ENCODE data around the gene ARID4B. TPM values are rescaled to one million over a fixed set of nuclear protein-coding genes. Genes with fewer than 3 reads are reported as not detected.

Gene ARID4B
- total and polyA plus RNA-seq, 2 donors from 2014 or later = 6.6 to 50.3 TPM

GRCh38 chr1:235138821-235139220 is 189.2 kb downstream of the ARID4B start:
- Histone ChIP-seq H3K4me3 (ENCODE audit: low read length in 3 of 3) (no peak overlapping the region), H3K9me3 (ENCODE audit: control insufficient read depth in 2 of 3, insufficient read depth in 1 of 3, low read length in 3 of 3) (no peaks in the 10 kb centered on the region), H3K27ac (ENCODE audit: low read depth in 2 of 2, low read length in 2 of 2) (no peak overlapping the region), H3K9ac (ENCODE audit: low read length in 3 of 3) (no peak overlapping the region), H3K36me3 (ENCODE audit: control insufficient read depth in 2 of 3, insufficient read depth in 3 of 3, low read length in 3 of 3) (peaks cover 13 to 35% (median 31%) of the 10 kb centered on the region in 3 donors), H3K27me3 (ENCODE audit: control insufficient read depth, insufficient read depth, low read length) (no peaks in the 10 kb centered on the region), H3K4me1 (ENCODE audit: control insufficient read depth in 2 of 3, insufficient read depth in 2 of 3, low read depth in 1 of 3, low read length in 3 of 3) (no peaks in the 10 kb centered on the region)
- FAIRE-seq = no peak
- intact Hi-C loops (cut with DNase I) = no loop called here
- TF ChIP-seq CTCF (IDR thresholded peaks at IDR 0.05; ENCODE audit: borderline replicate concordance, extremely low read depth, insufficient read depth) = no peak
- DNase-seq = peak in 1 of 5 donors; percentile 6

GRCh38 chr1:235136111-235136510 is 191.9 kb downstream of the ARID4B start:
- no peaks in the 10 kb centered on the region for H3K27me3 ChIP-seq (ENCODE audit: control insufficient read depth, insufficient read depth, low read length)
- FAIRE-seq (no peak), DNase-seq (peak in 1 of 5 donors; percentile 3)
- H3K9ac ChIP-seq (ENCODE audit: low read length in 3 of 3) = no peak overlapping the region
- H3K4me1 ChIP-seq (ENCODE audit: control insufficient read depth in 2 of 3, insufficient read depth in 2 of 3, low read depth in 1 of 3, low read length in 3 of 3) = no peaks in the 10 kb centered on the region
- H3K9me3 ChIP-seq (ENCODE audit: control insufficient read depth in 2 of 3, insufficient read depth in 1 of 3, low read length in 3 of 3) = no peaks in the 10 kb centered on the region
- TF ChIP-seq CTCF (IDR thresholded peaks at IDR 0.05; ENCODE audit: borderline replicate concordance, extremely low read depth, insufficient read depth) = no peak
- peaks cover 13 to 35% (median 31%) of the 10 kb centered on the region in 3 donors for H3K36me3 ChIP-seq (ENCODE audit: control insufficient read depth in 2 of 3, insufficient read depth in 3 of 3, low read length in 3 of 3)
- intact Hi-C loops (cut with DNase I) = no loop called here
- H3K4me3 ChIP-seq (ENCODE audit: low read length in 3 of 3) = no peak overlapping the region
- H3K27ac ChIP-seq (ENCODE audit: low read depth in 2 of 2, low read length in 2 of 2) = no peak overlapping the region

GRCh38 chr1:235134171-235134570 is 193.8 kb downstream of the ARID4B start:
- FAIRE-seq = no peak
- no peak for DNase-seq
- intact Hi-C loops (cut with DNase I) = no loop called here
- Histone ChIP-seq H3K4me1 (ENCODE audit: control insufficient read depth in 2 of 3, insufficient read depth in 2 of 3, low read depth in 1 of 3, low read length in 3 of 3) (no peaks in the 10 kb centered on the region), H3K4me3 (ENCODE audit: low read length in 3 of 3) (no peak overlapping the region), H3K9me3 (ENCODE audit: control insufficient read depth in 2 of 3, insufficient read depth in 1 of 3, low read length in 3 of 3) (no peaks in the 10 kb centered on the region), H3K27me3 (ENCODE audit: control insufficient read depth, insufficient read depth, low read length) (no peaks in the 10 kb centered on the region), H3K27ac (ENCODE audit: low read depth in 2 of 2, low read length in 2 of 2) (no peak overlapping the region), H3K36me3 (ENCODE audit: control insufficient read depth in 2 of 3, insufficient read depth in 3 of 3, low read length in 3 of 3) (peaks cover 13 to 29% (median 29%) of the 10 kb centered on the region in 3 donors), H3K9ac (ENCODE audit: low read length in 3 of 3) (no peak overlapping the region)
- no peak for TF ChIP-seq CTCF (IDR thresholded peaks at IDR 0.05; ENCODE audit: borderline replicate concordance, extremely low read depth, insufficient read depth)

- no peak overlapping the region for H3K27ac ChIP-seq (ENCODE audit: low read depth in 2 of 2, low read length in 2 of 2)
- no peaks in the 10 kb centered on the region for H3K27me3 ChIP-seq (ENCODE audit: control insufficient read depth, insufficient read depth, low read length)
- H3K36me3 ChIP-seq (ENCODE audit: control insufficient read depth in 2 of 3, insufficient read depth in 3 of 3, low read length in 3 of 3) = peaks cover 13 to 26% (median 25%) of the 10 kb centered on the region in 3 donors
- no peak overlapping the region for H3K9ac ChIP-seq (ENCODE audit: low read length in 3 of 3)
- H3K9me3 ChIP-seq (ENCODE audit: control insufficient read depth in 2 of 3, insufficient read depth in 1 of 3, low read length in 3 of 3) = no peaks in the 10 kb centered on the region
- intact Hi-C loops (cut with DNase I) = no loop called here
- H3K4me1 ChIP-seq (ENCODE audit: control insufficient read depth in 2 of 3, insufficient read depth in 2 of 3, low read depth in 1 of 3, low read length in 3 of 3) = no peaks in the 10 kb centered on the region
- DNase-seq (no peak), FAIRE-seq (no peak)
- H3K4me3 ChIP-seq (ENCODE audit: low read length in 3 of 3) = no peak overlapping the region
- TF ChIP-seq CTCF (IDR thresholded peaks at IDR 0.05; ENCODE audit: borderline replicate concordance, extremely low read depth, insufficient read depth) = no peak
Observed at GRCh38 chr1:235133086-235133485, 194.9 kb downstream of the ARID4B start.
